ENCODE measurements around the gene ST6GALNAC3. TPM values are rescaled to one million over a fixed set of nuclear protein-coding genes. Genes with fewer than 3 reads are reported as not detected.

ST6GALNAC3 gene
- total RNA-seq, 2 experiments from 2014 or later: 0.50 to 1.2 TPM

DNA sequence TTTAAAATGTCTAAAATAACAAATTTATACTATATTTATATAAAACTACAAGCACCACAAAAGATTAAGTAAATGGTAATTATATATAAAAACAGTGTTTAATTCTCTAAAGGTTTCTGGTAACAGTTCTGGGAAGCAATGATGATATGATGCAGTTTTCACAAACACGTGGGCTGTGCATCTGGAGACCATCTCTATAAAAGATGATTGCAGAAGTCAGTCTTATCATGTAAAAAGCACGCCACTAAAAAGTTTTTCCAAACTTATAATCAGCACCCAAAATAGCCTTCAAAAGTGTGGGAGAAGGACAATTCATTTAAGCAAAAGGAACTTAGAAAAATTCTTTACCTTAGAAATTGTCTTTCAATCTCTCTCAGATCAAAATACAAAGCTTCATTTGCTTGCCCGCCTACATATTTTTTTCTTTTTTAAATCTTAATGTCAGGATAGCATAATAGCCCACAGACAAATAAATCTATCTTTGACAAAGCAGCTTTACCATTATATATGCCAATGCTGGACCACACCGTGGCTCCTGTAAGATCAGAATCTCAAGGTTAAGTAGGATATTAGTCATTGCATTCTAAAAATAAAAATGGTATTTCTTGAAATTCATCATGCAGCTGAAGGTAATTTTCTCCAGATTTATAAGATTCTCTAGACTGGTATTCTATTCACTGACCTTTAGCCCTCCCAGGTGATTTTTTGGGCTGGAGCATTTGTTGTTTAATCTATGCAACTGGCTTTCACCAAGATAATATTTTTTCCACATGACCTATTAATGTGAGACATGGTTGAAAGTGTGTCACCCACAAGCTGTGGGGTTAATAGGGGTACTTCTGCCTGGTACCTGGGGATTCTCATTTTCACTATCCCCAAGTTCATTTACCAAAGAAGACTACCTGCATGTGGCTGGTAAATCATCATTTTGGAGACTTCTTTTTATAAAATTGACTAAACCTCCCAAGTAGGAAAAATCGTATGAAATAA, 603.2 kb downstream of the ST6GALNAC3 start:
- Histone ChIP-seq H3K36me3 (ENCODE audit: insufficient read depth, low read length) (no peaks in the 10 kb centered on the region), H3K4me1 (ENCODE audit: insufficient read depth, low read length, poor library complexity, severe bottlenecking) (no peaks in the 10 kb centered on the region), H3K79me2 (ENCODE audit: insufficient read depth, low read depth, low read length) (no peaks in the 10 kb centered on the region), H4K20me1 (ENCODE audit: insufficient read depth, low read length) (no peaks in the 10 kb centered on the region), H3K4me3 (ENCODE audit: low read depth, low read length, poor library complexity, severe bottlenecking) (no peak overlapping the region), H3K9me3 (ENCODE audit: low read length) (no peaks in the 10 kb centered on the region), H3K27ac (ENCODE audit: low read depth, low read length, poor library complexity, severe bottlenecking) (no peak overlapping the region), H3K4me2 (ENCODE audit: low read length) (no peak overlapping the region), H3K9me2 (ENCODE audit: insufficient read depth, low read length) (no peaks in the 10 kb centered on the region), H2AFZ (ENCODE audit: low read length) (no peak overlapping the region)
- ChIA-PET POLR2A (no interaction called here), CTCF (ENCODE audit: unreplicated experiment) (no interaction called here)
- BruUV-seq (replicated peaks): no TSS peak
- TF ChIP-seq, protein P1, sequence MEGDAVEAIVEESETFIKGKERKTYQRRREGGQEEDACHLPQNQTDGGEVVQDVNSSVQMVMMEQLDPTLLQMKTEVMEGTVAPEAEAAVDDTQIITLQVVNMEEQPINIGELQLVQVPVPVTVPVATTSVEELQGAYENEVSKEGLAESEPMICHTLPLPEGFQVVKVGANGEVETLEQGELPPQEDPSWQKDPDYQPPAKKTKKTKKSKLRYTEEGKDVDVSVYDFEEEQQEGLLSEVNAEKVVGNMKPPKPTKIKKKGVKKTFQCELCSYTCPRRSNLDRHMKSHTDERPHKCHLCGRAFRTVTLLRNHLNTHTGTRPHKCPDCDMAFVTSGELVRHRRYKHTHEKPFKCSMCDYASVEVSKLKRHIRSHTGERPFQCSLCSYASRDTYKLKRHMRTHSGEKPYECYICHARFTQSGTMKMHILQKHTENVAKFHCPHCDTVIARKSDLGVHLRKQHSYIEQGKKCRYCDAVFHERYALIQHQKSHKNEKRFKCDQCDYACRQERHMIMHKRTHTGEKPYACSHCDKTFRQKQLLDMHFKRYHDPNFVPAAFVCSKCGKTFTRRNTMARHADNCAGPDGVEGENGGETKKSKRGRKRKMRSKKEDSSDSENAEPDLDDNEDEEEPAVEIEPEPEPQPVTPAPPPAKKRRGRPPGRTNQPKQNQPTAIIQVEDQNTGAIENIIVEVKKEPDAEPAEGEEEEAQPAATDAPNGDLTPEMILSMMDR (conservative IDR thresholded peaks at IDR 0.05; ENCODE audit: low read length): no peak
- TF ChIP-seq EZH2phosphoT487 (IDR thresholded peaks at IDR 0.05; ENCODE audit: borderline replicate concordance, low read depth, low read length): no peak
- intact Hi-C loops (cut with micrococcal nuclease; ENCODE audit: unreplicated experiment): no loop called here
- no peak for DNase-seq (ENCODE audit: low spot score)

DNA sequence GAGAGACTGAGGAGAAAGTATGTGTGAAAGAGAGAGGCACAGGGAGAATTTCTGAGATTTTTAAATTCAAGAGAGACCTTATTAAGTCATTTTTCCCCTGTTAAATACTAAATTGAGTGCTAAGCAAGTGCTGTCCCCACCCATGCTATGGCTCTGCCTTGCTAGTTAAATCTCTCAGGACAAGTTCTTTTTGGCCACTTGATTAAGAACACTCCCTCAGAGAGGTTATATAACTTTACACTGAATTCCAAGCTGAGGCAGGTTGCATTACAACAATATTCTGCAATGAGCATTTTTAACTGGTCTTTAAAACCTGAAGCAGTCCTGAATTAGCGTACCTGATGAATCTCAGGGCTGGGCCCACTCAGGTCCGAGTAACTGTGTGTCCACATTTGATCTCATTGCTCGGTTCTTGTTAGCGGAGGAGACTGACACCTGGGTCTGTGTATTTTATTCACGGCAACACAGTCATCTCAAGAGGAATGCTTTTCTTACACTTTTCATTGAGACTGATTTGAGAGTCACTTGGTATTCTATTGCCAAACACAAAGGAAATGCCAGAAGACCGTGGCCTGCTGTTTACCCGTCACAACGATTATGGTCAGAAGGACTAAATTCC, 605.1 kb downstream of the ST6GALNAC3 start:
- no peak overlapping the region for H2AFZ ChIP-seq (ENCODE audit: low read length)
- no peaks in the 10 kb centered on the region for H3K36me3 ChIP-seq (ENCODE audit: insufficient read depth, low read length)
- no peak overlapping the region for H3K27ac ChIP-seq (ENCODE audit: low read depth, low read length, poor library complexity, severe bottlenecking)
- no peak overlapping the region for H3K4me2 ChIP-seq (ENCODE audit: low read length)
- no peaks in the 10 kb centered on the region for H3K4me1 ChIP-seq (ENCODE audit: insufficient read depth, low read length, poor library complexity, severe bottlenecking)
- ChIA-PET CTCF (ENCODE audit: unreplicated experiment) (no interaction called here), POLR2A (no interaction called here)
- H3K4me3 ChIP-seq (ENCODE audit: low read depth, low read length, poor library complexity, severe bottlenecking): no peak overlapping the region
- H3K9me3 ChIP-seq (ENCODE audit: low read length): no peaks in the 10 kb centered on the region
- intact Hi-C loops (cut with micrococcal nuclease; ENCODE audit: unreplicated experiment): no loop called here
- no peaks in the 10 kb centered on the region for H3K9me2 ChIP-seq (ENCODE audit: insufficient read depth, low read length)
- no TSS peak for BruUV-seq (replicated peaks)
- TF ChIP-seq EZH2phosphoT487 (IDR thresholded peaks at IDR 0.05; ENCODE audit: borderline replicate concordance, low read depth, low read length): no peak
- TF ChIP-seq, protein P1 (conservative IDR thresholded peaks at IDR 0.05; ENCODE audit: low read length): no peak
- no peaks in the 10 kb centered on the region for H4K20me1 ChIP-seq (ENCODE audit: insufficient read depth, low read length)
- no peaks in the 10 kb centered on the region for H3K79me2 ChIP-seq (ENCODE audit: insufficient read depth, low read depth, low read length)
- no peak for DNase-seq (ENCODE audit: low spot score)

DNA sequence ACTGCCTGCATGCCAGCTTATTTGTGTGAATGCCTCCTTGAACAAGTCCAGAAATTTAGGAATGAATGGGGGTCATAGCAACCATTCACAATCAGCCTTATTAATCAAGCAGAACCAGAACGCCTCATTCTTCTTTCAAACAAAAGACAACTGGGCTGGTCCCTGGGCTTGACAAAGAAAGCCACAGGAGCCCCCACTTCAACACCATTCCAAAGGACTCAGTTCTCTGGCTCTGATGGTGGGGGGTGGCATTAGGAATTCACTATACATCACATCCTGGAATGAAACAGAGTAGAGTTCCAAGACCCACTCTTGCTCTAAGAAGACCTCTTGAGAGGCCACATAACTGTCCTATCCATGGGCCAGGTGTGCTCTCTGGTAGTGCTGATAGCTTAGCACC, 606.1 kb downstream of the ST6GALNAC3 start:
- Histone ChIP-seq H3K4me1 (ENCODE audit: insufficient read depth, low read length, poor library complexity, severe bottlenecking) (no peaks in the 10 kb centered on the region), H3K4me2 (ENCODE audit: low read length) (no peak overlapping the region), H3K4me3 (ENCODE audit: low read depth, low read length, poor library complexity, severe bottlenecking) (no peak overlapping the region), H3K36me3 (ENCODE audit: insufficient read depth, low read length) (no peaks in the 10 kb centered on the region), H3K9me3 (ENCODE audit: low read length) (no peaks in the 10 kb centered on the region), H3K27ac (ENCODE audit: low read depth, low read length, poor library complexity, severe bottlenecking) (no peak overlapping the region), H3K9me2 (ENCODE audit: insufficient read depth, low read length) (no peaks in the 10 kb centered on the region), H3K79me2 (ENCODE audit: insufficient read depth, low read depth, low read length) (no peaks in the 10 kb centered on the region), H4K20me1 (ENCODE audit: insufficient read depth, low read length) (no peaks in the 10 kb centered on the region), H2AFZ (ENCODE audit: low read length) (no peak overlapping the region)
- TF ChIP-seq, protein P1 (conservative IDR thresholded peaks at IDR 0.05; ENCODE audit: low read length): no peak
- TF ChIP-seq EZH2phosphoT487 (IDR thresholded peaks at IDR 0.05; ENCODE audit: borderline replicate concordance, low read depth, low read length): no peak
- DNase-seq (ENCODE audit: low spot score): no peak
- ChIA-PET POLR2A (no interaction called here), CTCF (ENCODE audit: unreplicated experiment) (no interaction called here)
- no TSS peak for BruUV-seq (replicated peaks)
- intact Hi-C loops (cut with micrococcal nuclease; ENCODE audit: unreplicated experiment): no loop called here

All from OCI-LY7 (cell line).